ENCODE results near the gene ARSG.

DNA sequence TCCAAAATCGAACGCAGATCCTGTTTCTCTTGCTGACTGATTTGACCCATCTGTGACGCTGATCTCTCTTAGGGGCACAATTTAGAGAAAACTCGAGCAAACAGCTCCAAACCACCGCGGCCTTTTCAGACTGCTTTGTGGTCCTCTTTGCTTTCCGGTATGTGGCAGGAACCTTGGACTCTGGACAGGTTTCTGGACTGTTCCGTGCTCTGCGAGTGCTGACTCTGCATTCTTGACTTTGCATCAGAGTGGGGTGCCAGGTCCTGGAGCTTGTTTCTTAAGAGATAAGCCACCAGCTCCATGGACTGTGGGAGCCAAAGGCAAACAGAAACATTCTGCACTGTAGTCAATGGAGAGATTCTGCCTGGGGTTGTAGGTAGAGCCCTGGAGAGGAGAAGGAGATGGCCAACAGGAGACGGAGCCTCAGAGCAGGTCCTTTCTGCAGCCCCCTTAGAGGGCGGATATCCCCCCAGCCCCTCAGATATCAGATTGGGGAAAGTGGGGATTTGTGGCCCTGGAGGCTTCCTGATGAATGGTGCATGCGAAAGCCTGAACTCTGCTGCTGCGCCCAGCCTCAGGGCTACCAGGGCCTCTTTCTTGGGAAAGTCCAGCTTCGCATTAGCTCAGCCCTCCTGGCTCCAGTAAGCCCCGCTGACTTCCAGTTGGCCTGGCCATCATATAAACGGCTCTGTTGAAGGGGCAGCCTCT lies 100.4 kb downstream of the ARSG start:
- no peak for TF ChIP-seq BHLHE40 (IDR thresholded peaks at IDR 0.05; ENCODE audit: low read depth, low read length)
- TF ChIP-seq CEBPB (IDR thresholded peaks at IDR 0.05; ENCODE audit: low read depth, low read length): no peak
- TF ChIP-seq, protein P1, sequence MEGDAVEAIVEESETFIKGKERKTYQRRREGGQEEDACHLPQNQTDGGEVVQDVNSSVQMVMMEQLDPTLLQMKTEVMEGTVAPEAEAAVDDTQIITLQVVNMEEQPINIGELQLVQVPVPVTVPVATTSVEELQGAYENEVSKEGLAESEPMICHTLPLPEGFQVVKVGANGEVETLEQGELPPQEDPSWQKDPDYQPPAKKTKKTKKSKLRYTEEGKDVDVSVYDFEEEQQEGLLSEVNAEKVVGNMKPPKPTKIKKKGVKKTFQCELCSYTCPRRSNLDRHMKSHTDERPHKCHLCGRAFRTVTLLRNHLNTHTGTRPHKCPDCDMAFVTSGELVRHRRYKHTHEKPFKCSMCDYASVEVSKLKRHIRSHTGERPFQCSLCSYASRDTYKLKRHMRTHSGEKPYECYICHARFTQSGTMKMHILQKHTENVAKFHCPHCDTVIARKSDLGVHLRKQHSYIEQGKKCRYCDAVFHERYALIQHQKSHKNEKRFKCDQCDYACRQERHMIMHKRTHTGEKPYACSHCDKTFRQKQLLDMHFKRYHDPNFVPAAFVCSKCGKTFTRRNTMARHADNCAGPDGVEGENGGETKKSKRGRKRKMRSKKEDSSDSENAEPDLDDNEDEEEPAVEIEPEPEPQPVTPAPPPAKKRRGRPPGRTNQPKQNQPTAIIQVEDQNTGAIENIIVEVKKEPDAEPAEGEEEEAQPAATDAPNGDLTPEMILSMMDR (conservative IDR thresholded peaks at IDR 0.05; ENCODE audit: low read depth, low read length): no peak
- TF ChIP-seq POLR2A (IDR thresholded peaks at IDR 0.05; ENCODE audit: low read depth, low read length): no peak

Data from IMR-90 (cell line).